ENCODE measurements around the gene PDP2. TPM values are rescaled to one million over a fixed set of nuclear protein-coding genes. Genes with fewer than 3 reads are reported as not detected.

Gene PDP2
- total RNA-seq, 1 donor from 2014 or later: 43.3 TPM

DNA sequence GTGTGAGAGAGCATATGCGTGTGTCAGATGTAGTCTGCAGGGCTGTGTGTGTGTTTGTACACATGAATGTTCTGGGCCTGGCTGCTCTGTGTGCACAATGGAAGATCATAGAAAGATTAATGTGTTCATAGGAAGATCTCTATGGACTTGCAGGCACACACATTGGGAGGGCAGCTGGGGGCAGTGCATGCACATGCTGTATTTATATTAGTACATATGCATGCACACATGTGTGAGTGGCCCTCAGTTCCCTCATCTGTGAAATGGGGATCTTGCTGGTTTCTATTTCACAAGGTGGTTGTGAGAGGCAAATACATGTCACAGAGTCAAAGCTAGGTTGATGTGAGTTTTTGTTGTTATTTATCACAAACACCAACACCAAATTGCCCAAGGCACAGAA is 34.0 kb upstream of the PDP2 start:
- intact Hi-C loops (cut with micrococcal nuclease): no loop called here
- Mint-ChIP-seq H3K4me3 (no peak overlapping the region), H3K27ac (no peak overlapping the region), H3K36me3 (ENCODE audit: low read depth) (no peaks in the 10 kb centered on the region), H3K4me1 (ENCODE audit: low read depth) (peaks cover 15% of the 10 kb centered on the region), H3K9me3 (no peaks in the 10 kb centered on the region), H3K27me3 (ENCODE audit: insufficient read depth) (peaks cover 34% of the 10 kb centered on the region)
- DNase-seq (ENCODE audit: low spot score): no peak

DNA sequence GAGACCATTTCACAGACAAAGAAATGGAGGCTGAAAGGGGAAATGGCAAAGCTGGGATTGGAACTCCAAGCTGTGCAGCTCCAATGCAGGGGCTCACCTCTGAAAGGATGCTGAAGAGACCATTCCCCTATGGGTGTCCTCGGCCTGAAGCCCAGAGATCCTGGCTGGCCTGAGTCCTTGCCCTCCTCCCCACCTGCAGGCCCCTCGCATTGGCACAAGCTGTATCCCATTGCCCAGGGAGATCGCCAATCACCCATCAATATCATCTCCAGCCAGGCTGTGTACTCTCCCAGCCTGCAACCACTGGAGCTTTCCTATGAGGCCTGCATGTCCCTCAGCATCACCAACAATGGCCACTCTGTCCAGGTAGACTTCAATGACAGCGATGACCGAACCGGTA is 33.5 kb upstream of the PDP2 start:
- intact Hi-C loops (cut with micrococcal nuclease): no loop called here
- H3K9me3 Mint-ChIP-seq: no peaks in the 10 kb centered on the region
- no peaks in the 10 kb centered on the region for H3K36me3 Mint-ChIP-seq (ENCODE audit: low read depth)

DNA sequence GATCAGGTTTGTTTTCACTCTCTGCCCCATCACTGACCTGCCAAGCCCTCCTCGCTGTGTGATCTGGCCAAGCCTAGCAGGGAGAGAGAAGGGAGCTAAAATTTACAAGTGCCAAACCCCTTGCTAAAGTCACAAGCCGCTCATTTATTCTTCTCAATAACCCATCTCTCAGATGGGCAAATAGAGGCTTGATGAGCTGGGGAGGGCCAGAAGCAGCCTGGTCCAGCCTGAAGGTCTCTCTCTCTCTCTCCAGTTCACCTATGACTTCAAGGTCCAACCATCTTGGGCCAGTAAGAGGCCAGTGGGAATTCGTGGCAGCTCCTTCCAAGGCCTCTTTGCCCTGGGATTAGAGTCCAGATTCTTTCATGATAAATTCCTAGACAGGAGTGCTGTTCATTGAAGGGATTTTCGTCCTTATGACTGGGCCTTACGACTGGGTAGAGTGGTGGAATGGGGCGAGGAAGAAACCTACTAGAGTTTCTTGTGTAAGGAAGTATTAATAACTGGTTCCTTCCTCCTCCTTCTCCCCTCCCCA is 32.7 kb upstream of the PDP2 start:
- Mint-ChIP-seq H3K4me3 (no peak overlapping the region), H3K36me3 (ENCODE audit: low read depth) (no peaks in the 10 kb centered on the region)

More for the DNA sequence above, 33.5 kb upstream of the PDP2 start:
- peaks cover 32% of the 10 kb centered on the region for H3K27me3 Mint-ChIP-seq (ENCODE audit: insufficient read depth)
- H3K4me3 Mint-ChIP-seq: no peak overlapping the region
- H3K4me1 Mint-ChIP-seq (ENCODE audit: low read depth): peaks cover 15% of the 10 kb centered on the region
- no peak overlapping the region for H3K27ac Mint-ChIP-seq
- no peak for DNase-seq (ENCODE audit: low spot score)

DNA sequence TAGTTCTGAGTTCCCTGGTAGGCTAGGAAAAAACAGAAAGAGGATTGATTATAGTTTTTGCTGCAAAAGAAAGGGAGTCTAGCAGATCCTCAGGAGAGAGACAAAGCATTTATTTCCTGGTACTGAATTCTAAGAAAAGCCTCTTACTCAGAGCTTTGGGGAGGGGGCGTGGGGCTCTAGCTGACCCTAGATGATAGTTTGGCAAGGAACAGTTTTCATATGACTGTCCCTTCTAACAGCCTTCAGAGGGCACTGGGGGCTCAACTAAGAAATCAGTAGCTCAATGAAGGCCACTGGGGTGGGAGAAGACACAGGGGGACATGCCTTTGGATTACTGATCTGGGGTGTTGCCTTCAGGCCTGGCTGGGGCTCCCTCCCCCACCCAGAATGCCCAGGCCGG is 32.1 kb upstream of the PDP2 start:
- H3K4me1 Mint-ChIP-seq (ENCODE audit: low read depth): peaks cover 15% of the 10 kb centered on the region
- H3K4me3 Mint-ChIP-seq: no peak overlapping the region
- intact Hi-C loops (cut with micrococcal nuclease): no loop called here
- no peaks in the 10 kb centered on the region for H3K9me3 Mint-ChIP-seq
- H3K27me3 Mint-ChIP-seq (ENCODE audit: insufficient read depth): peaks cover 24% of the 10 kb centered on the region
- peak overlapping the region; percentile 9 for H3K27ac Mint-ChIP-seq
- no peak for DNase-seq (ENCODE audit: low spot score)
- no peaks in the 10 kb centered on the region for H3K36me3 Mint-ChIP-seq (ENCODE audit: low read depth)

More for the DNA sequence above, 32.7 kb upstream of the PDP2 start:
- Mint-ChIP-seq H3K27ac (peak overlapping the region; percentile 9), H3K9me3 (no peaks in the 10 kb centered on the region), H3K4me1 (ENCODE audit: low read depth) (peaks cover 15% of the 10 kb centered on the region), H3K27me3 (ENCODE audit: insufficient read depth) (peaks cover 29% of the 10 kb centered on the region)
- no peak for DNase-seq (ENCODE audit: low spot score)
- intact Hi-C loops (cut with micrococcal nuclease): no loop called here

DNA sequence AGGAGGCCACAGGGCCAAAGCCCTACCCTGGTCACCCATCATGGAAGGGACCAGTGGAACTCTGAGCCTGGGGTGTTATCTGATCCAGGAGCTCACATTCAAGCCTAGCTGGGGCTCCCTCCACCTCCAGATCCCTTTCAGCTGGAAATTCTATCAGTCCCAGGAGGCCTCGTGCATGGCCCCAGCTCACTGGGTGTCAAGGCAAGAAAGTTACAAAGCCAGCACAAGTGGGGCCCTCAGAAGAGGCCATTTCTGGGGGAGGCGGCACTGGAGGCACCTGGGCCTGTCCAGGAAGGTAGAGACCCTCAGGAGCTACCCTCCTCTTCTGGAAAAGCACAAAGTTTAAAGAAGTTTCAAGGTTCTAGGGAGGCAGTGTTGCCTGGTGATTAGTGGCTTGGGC is 31.3 kb upstream of the PDP2 start:
- no peak overlapping the region for H3K4me3 Mint-ChIP-seq
- no peak for DNase-seq (ENCODE audit: low spot score)
- H3K9me3 Mint-ChIP-seq: no peaks in the 10 kb centered on the region
- H3K27me3 Mint-ChIP-seq (ENCODE audit: insufficient read depth): peaks cover 16% of the 10 kb centered on the region
- no peak overlapping the region for H3K27ac Mint-ChIP-seq
- no peaks in the 10 kb centered on the region for H3K36me3 Mint-ChIP-seq (ENCODE audit: low read depth)
- peaks cover 15% of the 10 kb centered on the region for H3K4me1 Mint-ChIP-seq (ENCODE audit: low read depth)
- intact Hi-C loops (cut with micrococcal nuclease): no loop called here

DNA sequence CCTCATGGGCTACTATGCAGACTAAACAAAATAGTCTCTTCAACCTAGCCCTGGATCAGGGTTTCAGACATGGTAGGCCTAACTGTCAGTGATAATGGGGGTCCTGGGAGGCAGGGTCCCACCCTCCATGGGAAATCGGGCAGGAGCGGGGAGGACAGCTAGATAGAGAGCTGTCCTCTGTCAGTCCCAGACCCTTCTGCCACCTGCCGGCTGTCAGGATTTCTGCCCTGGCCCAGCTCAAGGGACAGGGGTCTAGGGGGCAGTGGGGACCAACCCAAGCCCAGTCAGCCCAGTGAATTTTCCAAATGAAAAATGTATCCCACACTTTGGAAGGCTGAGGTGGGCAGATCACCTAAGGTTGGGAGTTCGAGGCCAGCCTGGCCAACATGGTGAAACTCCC is 30.8 kb upstream of the PDP2 start:
- no peak for DNase-seq (ENCODE audit: low spot score)
- Mint-ChIP-seq H3K4me1 (ENCODE audit: low read depth) (peaks cover 15% of the 10 kb centered on the region), H3K27ac (no peak overlapping the region), H3K27me3 (ENCODE audit: insufficient read depth) (peaks cover 15% of the 10 kb centered on the region), H3K9me3 (no peaks in the 10 kb centered on the region), H3K36me3 (ENCODE audit: low read depth) (no peaks in the 10 kb centered on the region), H3K4me3 (no peak overlapping the region)
- intact Hi-C loops (cut with micrococcal nuclease): no loop called here

DNA sequence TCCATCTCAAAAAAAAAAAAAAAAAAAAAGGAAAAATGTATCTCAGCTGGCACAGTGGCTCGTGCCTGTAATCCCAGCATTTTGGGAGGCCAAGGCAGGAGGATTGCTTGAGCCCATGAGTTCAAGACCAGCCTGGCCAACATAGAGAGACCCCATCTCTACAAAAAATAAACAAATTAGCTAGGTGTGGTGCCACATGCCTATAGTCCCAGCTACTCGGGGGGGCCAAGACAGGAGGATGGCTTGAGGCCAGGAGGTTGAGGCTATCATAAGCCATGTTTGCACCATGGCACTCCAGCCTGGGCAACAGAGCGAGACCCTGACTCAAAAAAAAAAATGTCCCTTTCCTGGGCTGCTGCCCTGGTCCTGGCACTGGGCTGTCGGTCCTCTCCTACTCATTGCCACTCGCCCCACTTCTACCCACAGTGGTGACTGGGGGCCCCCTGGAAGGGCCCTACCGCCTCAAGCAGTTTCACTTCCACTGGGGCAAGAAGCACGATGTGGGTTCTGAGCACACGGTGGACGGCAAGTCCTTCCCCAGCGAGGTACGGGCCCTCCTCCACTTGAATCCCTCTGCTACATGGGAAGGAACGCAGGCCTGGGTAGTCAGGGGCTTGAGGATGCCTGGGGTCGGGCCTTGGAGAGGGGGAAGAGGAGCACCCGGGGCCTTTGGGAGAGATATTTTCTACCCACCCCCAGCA is 30.1 kb upstream of the PDP2 start:
- Mint-ChIP-seq H3K36me3 (ENCODE audit: low read depth) (no peaks in the 10 kb centered on the region), H3K27me3 (ENCODE audit: insufficient read depth) (peaks cover 12% of the 10 kb centered on the region), H3K9me3 (no peaks in the 10 kb centered on the region), H3K4me3 (no peak overlapping the region), H3K4me1 (ENCODE audit: low read depth) (peaks cover 15% of the 10 kb centered on the region), H3K27ac (no peak overlapping the region)
- no peak for DNase-seq (ENCODE audit: low spot score)
- intact Hi-C loops (cut with micrococcal nuclease): no loop called here

DNA sequence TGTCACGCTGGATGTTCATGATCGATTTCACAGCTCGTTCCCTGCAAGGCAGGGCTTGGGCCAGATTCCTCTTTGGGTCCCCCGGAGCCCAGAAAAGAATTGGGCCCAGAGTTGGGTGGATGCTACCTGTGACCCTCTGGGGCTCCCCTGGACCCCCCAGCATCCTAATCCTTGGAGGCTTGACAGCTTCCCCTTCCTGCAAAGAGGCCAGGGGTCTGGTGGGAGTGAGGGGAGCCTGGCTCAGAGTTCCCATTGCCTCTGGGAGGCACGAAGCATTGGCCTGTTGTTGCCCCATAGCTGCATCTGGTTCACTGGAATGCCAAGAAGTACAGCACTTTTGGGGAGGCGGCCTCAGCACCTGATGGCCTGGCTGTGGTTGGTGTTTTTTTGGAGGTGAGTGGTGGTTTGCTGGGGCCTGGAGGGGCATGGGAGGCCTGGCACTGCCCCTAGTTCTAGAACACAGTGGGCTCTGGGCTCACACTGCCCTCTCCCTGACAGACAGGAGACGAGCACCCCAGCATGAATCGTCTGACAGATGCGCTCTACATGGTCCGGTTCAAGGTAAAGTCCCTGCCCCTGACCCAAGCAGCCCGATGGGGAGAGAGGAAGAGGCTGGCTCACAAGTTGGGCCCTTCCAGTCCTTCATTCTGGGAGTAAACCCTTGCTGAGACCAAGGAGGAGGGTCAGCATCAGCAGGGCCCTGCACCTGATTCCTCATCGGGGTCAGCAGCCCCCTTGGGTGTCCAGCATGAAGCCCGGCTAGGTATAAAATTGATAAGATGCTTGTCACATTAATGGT is 28.9 kb upstream of the PDP2 start:
- Mint-ChIP-seq H3K27ac (no peak overlapping the region), H3K4me1 (ENCODE audit: low read depth) (peaks cover 15% of the 10 kb centered on the region), H3K9me3 (no peaks in the 10 kb centered on the region), H3K4me3 (no peak overlapping the region), H3K36me3 (ENCODE audit: low read depth) (no peaks in the 10 kb centered on the region), H3K27me3 (ENCODE audit: insufficient read depth) (peaks cover 1% of the 10 kb centered on the region)
- intact Hi-C loops (cut with micrococcal nuclease): no loop called here
- DNase-seq (ENCODE audit: low spot score): no peak

DNA sequence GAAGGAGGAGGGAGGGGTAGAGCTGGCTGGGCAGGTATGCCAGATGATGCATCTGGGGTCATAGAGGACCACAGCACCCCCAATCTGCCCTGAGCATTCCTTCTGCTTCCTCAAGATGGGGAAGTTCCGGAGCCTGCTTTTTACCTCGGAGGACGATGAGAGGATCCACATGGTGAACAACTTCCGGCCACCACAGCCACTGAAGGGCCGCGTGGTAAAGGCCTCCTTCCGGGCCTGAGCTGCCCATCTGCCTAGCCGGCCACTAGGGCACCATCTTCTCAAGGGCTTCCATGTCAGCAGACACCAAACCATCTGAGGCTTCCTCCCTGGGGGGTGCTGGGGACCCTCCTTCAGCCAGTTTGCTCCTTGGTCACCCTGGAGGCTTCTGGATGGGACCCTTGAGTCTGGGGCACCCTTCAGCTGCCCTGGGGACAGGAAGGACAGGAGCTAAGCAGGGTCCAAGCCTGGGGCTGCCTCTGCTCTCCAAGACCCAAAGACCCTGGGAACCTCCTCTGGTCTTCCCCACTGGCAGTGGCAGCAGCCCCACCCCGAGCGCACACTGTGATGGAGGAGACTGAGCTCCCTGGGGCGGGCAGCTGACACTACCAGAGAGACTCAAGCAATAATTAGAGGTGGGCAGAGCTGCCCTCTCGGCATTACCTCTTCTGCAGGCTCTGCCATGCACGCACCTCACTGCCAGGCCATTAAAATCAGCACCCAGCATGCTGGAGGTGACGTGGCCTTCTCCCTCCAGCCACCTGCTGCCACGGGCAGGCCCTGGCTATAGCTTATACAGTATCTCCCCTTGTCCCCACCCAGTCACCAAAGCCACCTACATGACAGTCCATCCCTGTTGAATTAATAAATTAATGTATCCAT is 26.8 kb upstream of the PDP2 start:
- H3K36me3 Mint-ChIP-seq (ENCODE audit: low read depth): no peaks in the 10 kb centered on the region
- no peaks in the 10 kb centered on the region for H3K27me3 Mint-ChIP-seq (ENCODE audit: insufficient read depth)
- H3K4me3 Mint-ChIP-seq: no peak overlapping the region
- H3K27ac Mint-ChIP-seq: no peak overlapping the region
- peaks cover 1% of the 10 kb centered on the region for H3K4me1 Mint-ChIP-seq (ENCODE audit: low read depth)
- intact Hi-C loops (cut with micrococcal nuclease): no loop called here
- no peaks in the 10 kb centered on the region for H3K9me3 Mint-ChIP-seq
- no peak for DNase-seq (ENCODE audit: low spot score)

DNA sequence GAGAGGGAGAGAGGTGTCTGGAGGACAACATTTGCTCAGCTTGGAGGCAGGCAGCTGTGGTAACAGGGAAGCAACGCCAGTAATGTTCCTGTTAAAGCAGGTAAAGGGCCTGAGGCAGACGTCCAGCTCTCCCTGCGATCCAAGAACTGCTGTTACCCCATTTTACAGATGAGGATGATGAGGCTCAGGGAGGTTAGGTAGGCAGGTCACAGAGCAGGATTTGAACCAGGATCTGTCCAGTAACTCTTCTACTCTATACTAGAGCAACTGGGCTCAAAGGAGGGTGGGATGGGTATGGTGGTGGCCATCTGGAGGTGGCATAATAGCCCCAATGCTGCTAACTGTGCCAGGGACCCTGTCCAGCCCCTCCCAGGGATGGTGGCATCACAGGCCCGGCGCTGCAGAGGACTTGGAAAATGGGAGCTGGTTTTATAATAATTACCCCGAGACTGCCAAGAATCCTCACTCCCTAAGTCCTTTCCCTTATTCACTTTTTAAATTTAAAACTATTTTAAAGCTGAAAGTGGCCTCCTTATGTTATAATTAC is 24.1 kb upstream of the PDP2 start:
- Mint-ChIP-seq H3K4me1 (ENCODE audit: low read depth) (no peaks in the 10 kb centered on the region), H3K27ac (no peak overlapping the region), H3K36me3 (ENCODE audit: low read depth) (no peaks in the 10 kb centered on the region), H3K9me3 (no peaks in the 10 kb centered on the region), H3K4me3 (no peak overlapping the region), H3K27me3 (ENCODE audit: insufficient read depth) (peaks cover 1% of the 10 kb centered on the region)
- intact Hi-C loops (cut with micrococcal nuclease): no loop called here
- no peak for DNase-seq (ENCODE audit: low spot score)

DNA sequence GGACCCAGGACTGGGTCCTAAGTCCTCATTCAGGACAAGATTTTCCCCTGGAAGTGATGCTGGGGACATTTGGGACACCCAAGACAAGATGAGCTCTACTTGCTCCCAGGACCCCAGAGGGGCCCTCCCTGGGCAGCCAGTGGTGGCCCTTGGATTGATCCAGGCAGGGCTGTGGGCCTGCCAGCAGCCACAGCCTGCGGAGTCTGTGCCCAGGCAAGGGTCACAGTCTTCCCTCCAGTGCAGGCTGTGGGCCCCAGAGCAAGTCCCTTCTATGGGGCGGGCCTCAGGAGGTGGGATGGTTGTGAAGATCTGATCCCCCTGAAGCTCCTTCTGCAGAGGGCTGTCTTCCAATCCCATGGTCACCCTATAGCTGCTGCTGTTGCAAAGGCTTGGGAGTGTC is 23.5 kb upstream of the PDP2 start:
- Mint-ChIP-seq H3K4me3 (no peak overlapping the region), H3K4me1 (ENCODE audit: low read depth) (no peaks in the 10 kb centered on the region), H3K9me3 (no peaks in the 10 kb centered on the region), H3K36me3 (ENCODE audit: low read depth) (no peaks in the 10 kb centered on the region), H3K27ac (no peak overlapping the region), H3K27me3 (ENCODE audit: insufficient read depth) (peaks cover 1% of the 10 kb centered on the region)
- no peak for DNase-seq (ENCODE audit: low spot score)
- intact Hi-C loops (cut with micrococcal nuclease): no loop called here

DNA sequence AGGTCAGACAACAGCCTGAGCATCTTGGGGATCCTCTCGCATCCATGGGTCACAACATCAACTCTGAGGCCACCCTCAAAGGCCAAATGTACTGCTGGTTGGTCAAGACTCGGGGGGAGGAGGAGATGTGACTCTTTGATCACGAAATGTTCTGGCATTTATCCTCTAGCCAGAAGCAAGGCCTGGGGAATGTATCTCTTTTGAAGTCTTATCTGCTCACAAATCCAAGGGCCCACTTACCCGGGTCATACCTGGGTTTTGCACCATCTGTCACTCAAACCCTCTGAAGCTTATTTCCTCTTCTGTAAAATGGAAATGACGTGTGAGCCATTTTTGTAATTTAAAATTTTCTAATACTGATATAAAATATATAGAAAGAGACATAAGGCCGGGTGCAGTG is 22.9 kb upstream of the PDP2 start:
- H3K9me3 Mint-ChIP-seq: no peaks in the 10 kb centered on the region
- no peak for DNase-seq (ENCODE audit: low spot score)
- no peak overlapping the region for H3K27ac Mint-ChIP-seq
- H3K4me1 Mint-ChIP-seq (ENCODE audit: low read depth): no peaks in the 10 kb centered on the region
- no peaks in the 10 kb centered on the region for H3K36me3 Mint-ChIP-seq (ENCODE audit: low read depth)
- H3K4me3 Mint-ChIP-seq: no peak overlapping the region
- intact Hi-C loops (cut with micrococcal nuclease): no loop called here
- peaks cover 1% of the 10 kb centered on the region for H3K27me3 Mint-ChIP-seq (ENCODE audit: insufficient read depth)
